SU-DHL-6 (cell line): ENCODE measurements around the gene MAB21L4.

ENCODE experiments used
- EZH2phosphoT487 ChIP-seq: fragments of 200-600 bp; sonication (generic), shearing (Covaris generic); conservative IDR thresholded peaks from 2 replicates; pipeline ENCODE4 v1.6.1; 2018; ENCODE audit warnings: mild to moderate bottlenecking, antibody characterized with exemption, low read length, moderate library complexity, mixed read lengths
- TF ChIP-seq, protein P1 (sequence below): fragments of 200-600 bp; sonication (generic); IDR thresholded peaks from one replicate; pipeline ENCODE4 v1.5.1; 2017; ENCODE audit warnings: antibody characterized with exemption, mild to moderate bottlenecking, low read length, moderate library complexity; ENCODE audit not compliant: insufficient read depth, poor library complexity, severe bottlenecking

DNA sequence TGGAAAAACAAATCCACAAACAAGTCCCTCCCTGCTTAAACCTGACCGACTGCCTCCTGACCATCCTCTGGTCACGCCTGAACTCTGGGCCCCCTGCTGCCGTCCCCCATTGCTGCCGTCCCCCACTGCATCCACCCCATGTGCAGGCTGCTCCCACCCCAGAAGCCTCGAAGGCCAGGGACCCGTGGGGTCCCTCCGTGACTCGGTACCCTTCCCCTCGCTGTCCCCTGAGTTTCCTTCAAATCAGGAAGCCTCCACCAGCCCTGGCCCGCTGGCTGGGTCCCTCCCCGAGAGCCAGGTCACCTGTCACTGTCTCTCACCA, 45.2 kb downstream of the MAB21L4 start:
- no peak for TF ChIP-seq EZH2phosphoT487
- TF ChIP-seq, protein P1, sequence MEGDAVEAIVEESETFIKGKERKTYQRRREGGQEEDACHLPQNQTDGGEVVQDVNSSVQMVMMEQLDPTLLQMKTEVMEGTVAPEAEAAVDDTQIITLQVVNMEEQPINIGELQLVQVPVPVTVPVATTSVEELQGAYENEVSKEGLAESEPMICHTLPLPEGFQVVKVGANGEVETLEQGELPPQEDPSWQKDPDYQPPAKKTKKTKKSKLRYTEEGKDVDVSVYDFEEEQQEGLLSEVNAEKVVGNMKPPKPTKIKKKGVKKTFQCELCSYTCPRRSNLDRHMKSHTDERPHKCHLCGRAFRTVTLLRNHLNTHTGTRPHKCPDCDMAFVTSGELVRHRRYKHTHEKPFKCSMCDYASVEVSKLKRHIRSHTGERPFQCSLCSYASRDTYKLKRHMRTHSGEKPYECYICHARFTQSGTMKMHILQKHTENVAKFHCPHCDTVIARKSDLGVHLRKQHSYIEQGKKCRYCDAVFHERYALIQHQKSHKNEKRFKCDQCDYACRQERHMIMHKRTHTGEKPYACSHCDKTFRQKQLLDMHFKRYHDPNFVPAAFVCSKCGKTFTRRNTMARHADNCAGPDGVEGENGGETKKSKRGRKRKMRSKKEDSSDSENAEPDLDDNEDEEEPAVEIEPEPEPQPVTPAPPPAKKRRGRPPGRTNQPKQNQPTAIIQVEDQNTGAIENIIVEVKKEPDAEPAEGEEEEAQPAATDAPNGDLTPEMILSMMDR: no peak
